AG10803 (cell line): ENCODE results near the gene PARD6B.
A peak's percentile ranks its signal among the peaks of the same experiment; 100 is the strongest.

ENCODE experiments used
- DNase-seq: peaks from one replicate; pipeline ENCODE4 v3.0.0; 2010; ENCODE audit warnings: low read depth
- H3K4me3 ChIP-seq: 2 replicates; pipeline ENCODE4 v1.5.1; 2011; ENCODE audit warnings: mild to moderate bottlenecking, low read length, control low read depth
- CTCF ChIP-seq: conservative IDR thresholded peaks from 2 replicates; pipeline ENCODE4 v1.5.1; 2011; ENCODE audit warnings: mild to moderate bottlenecking, low read length, control low read depth, inconsistent platforms

PARD6B gene, protein sequence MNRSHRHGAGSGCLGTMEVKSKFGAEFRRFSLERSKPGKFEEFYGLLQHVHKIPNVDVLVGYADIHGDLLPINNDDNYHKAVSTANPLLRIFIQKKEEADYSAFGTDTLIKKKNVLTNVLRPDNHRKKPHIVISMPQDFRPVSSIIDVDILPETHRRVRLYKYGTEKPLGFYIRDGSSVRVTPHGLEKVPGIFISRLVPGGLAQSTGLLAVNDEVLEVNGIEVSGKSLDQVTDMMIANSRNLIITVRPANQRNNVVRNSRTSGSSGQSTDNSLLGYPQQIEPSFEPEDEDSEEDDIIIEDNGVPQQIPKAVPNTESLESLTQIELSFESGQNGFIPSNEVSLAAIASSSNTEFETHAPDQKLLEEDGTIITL

GRCh38 chr20:50731055-50731929 is at the start of gene PARD6B:
Gene PARD6B, plus strand, starts transcription at chr20:50731580. Its CDS starts 207 bp downstream, at chr20:50731787.
- no peak for TF ChIP-seq CTCF
- peak; percentile 84 for DNase-seq
- H3K4me3 ChIP-seq: peak within 1 kb of the TSS; percentile 65

GRCh38 chr20:50682065-50682464 is 49.3 kb upstream of the PARD6B start:
- no peak for TF ChIP-seq CTCF
- DNase-seq: no peak
- no peak overlapping the region for H3K4me3 ChIP-seq

- no peak for TF ChIP-seq CTCF
- H3K4me3 ChIP-seq: no peak overlapping the region
- no peak for DNase-seq
Measured at GRCh38 chr20:50682947-50683530, 48.3 kb upstream of the PARD6B start.

- no peak overlapping the region for H3K4me3 ChIP-seq
- no peak for TF ChIP-seq CTCF
- DNase-seq: no peak
Measured at GRCh38 chr20:50683570-50683969, 47.8 kb upstream of the PARD6B start.

GRCh38 chr20:50686821-50687220 is 44.6 kb upstream of the PARD6B start:
- no peak for TF ChIP-seq CTCF
- no peak for DNase-seq

GRCh38 chr20:50688256-50688975 is 43.0 kb upstream of the PARD6B start:
- H3K4me3 ChIP-seq: no peak overlapping the region
- no peak for TF ChIP-seq CTCF
- DNase-seq: no peak

More at GRCh38 chr20:50686821-50687220, 44.6 kb upstream of the PARD6B start:
- no peak overlapping the region for H3K4me3 ChIP-seq
